CD4-positive, alpha-beta T cell (primary cell): ENCODE data around the gene HSD17B13. TPM values are rescaled to one million over a fixed set of nuclear protein-coding genes. Genes with fewer than 3 reads are reported as not detected.
"Not testable (repeated sequence)": the region's sequence is repeated elsewhere in the genome, so short reads cannot be mapped to it uniquely, and the experiment has no call there.

ENCODE experiments used
- ATAC-seq: fragments of 200-7000 bp; cut with Tn5 transposase; one replicate; pipeline ENCODE4 v1.10.0; 2022; ENCODE audit warnings: mild to moderate bottlenecking; ENCODE audit not compliant: poor library complexity
- CTCF ChIA-PET: fragments of 350-600 bp; sonication (Branson Sonifier 250); formaldehyde crosslinking; loops from one replicate; lab custom pipeline; 2021; ENCODE audit warnings: antibody characterized with exemption, inconsistent platforms; lab: Charles Lee
- POLR2A ChIA-PET: fragments of 350-600 bp; sonication (Branson Sonifier 250); formaldehyde crosslinking; loops from one replicate; lab custom pipeline; 2021; ENCODE audit warnings: antibody characterized with exemption, inconsistent platforms; lab: Charles Lee
- DNase-seq, 14 experiments: peaks; one replicate each; pipeline ENCODE4 v3.0.0-alpha.2; 2013 to 2020; ENCODE audit warnings: mixed read lengths in 2 of 14
- H3K27ac ChIP-seq, 2 donors: one replicate each; pipeline versions ENCODE4 v1.5.1 to v1.7.0; 2013; ENCODE audit warnings: low read length in 2 of 2, low read depth in 1 of 2, mild to moderate bottlenecking in 1 of 2
- H3K27me3 ChIP-seq, 2 experiments: 1 replicate in 1 of 2; 2 replicates in 1 of 2; pipeline versions ENCODE4 v1.6.1 to v1.7.0; 2013; ENCODE audit warnings: low read length in 2 of 2, control low read depth in 1 of 2, mild to moderate bottlenecking in 1 of 2, moderate library complexity in 1 of 2; ENCODE audit not compliant: insufficient read depth in 2 of 2, control insufficient read depth in 1 of 2
- H3K36me3 ChIP-seq: one replicate; pipeline ENCODE4 v1.6.1; 2013; ENCODE audit warnings: low read length, control low read depth; ENCODE audit not compliant: insufficient read depth
- H3K4me1 ChIP-seq: one replicate; pipeline ENCODE4 v1.6.1; 2013; ENCODE audit warnings: low read length, control low read depth; ENCODE audit not compliant: insufficient read depth
- H3K4me3 ChIP-seq: one replicate; pipeline ENCODE4 v1.5.1; 2013; ENCODE audit warnings: mild to moderate bottlenecking, low read length, moderate library complexity
- H3K9me3 ChIP-seq, 2 experiments: 1 replicate in 1 of 2; 2 replicates in 1 of 2; pipeline versions ENCODE4 v1.6.1 to v1.7.0; 2013; ENCODE audit warnings: low read length in 2 of 2, mild to moderate bottlenecking in 2 of 2, control low read depth in 1 of 2, moderate library complexity in 1 of 2; ENCODE audit not compliant: control insufficient read depth in 1 of 2, insufficient read depth in 1 of 2
- H3K27ac Mint-ChIP-seq: one replicate; pipeline ENCODE4 v1.8.0; 2020; ENCODE audit warnings: mixed read lengths
- H3K27me3 Mint-ChIP-seq: one replicate; pipeline ENCODE4 v1.8.0; 2021; ENCODE audit warnings: mixed read lengths
- H3K36me3 Mint-ChIP-seq: one replicate; pipeline ENCODE4 v1.8.0; 2021; ENCODE audit warnings: low read depth, mixed read lengths
- H3K4me1 Mint-ChIP-seq: one replicate; pipeline ENCODE4 v1.8.0; 2021; ENCODE audit warnings: low read depth, mixed read lengths
- H3K4me3 Mint-ChIP-seq: one replicate; pipeline ENCODE4 v1.8.0; 2020; ENCODE audit warnings: mild to moderate bottlenecking, mixed read lengths
- H3K9me3 Mint-ChIP-seq: one replicate; pipeline ENCODE4 v1.8.0; 2020; ENCODE audit warnings: mixed read lengths
- intact Hi-C, 2 experiments: fragments of 100-400 bp; cut with DNase I in 1 of 2; cut with micrococcal nuclease in 1 of 2; formaldehyde crosslinking; loops; one replicate each; pipeline versions ENCODE4 v1.15.1 to v1.9.0; 2023 to 2025; cut with DNase I, micrococcal nuclease
- total RNA-seq, 174 experiments: library from RNA in 2 of 174; stranded (reverse) in 2 of 174; gene quantifications; one replicate each; pipeline ENCODE4 v1.2.3 and lab custom pipeline; 2021 to 2026
- TF ChIP-seq, protein P1 (sequence below): fragments of 200-600 bp; IDR thresholded peaks from one replicate; pipeline ENCODE4 v1.8.0; 2022; ENCODE audit warnings: antibody characterized with exemption, mild to moderate bottlenecking

The HSD17B13 gene
- total RNA-seq, 2 experiments from 2014 or later = 0.17 to 0.27 TPM

DNA sequence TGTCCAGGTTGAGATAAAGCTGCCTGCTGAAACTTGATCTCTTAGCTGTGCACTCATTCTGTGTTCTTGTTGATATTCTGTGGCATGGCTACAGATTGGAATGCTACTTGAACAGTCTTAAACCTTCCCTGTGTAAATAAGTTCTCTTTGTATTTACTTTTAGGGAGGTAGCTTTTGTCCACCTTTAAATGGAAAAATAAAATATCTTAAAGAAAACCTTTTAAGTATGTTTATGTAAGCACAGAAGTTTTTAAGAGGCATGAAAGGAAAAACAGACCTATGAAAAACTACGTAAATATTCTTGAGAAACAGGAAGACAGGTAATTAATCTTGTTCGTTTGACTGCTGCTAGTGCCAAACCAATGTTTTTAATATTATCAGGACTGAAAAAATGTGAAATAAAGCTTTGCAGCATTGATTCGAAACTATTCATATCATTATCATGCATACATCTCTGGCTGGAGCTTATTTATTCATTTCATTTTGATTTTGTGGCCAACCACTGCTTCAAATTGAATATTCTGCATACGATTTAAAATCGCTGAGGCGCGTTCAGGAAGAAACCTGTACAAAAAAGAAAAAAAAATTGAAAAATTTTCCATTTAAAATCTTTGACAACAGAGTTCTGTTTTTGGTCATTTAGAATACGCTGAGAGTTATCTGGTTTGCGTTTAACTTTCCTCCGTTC lies 17.8 kb downstream of the HSD17B13 start:
- no peaks in the 10 kb centered on the region for H3K4me1 ChIP-seq
- H3K36me3 ChIP-seq = peaks cover 4% of the 10 kb centered on the region
- intact Hi-C loops = no loop called here
- H3K27me3 Mint-ChIP-seq = no peaks in the 10 kb centered on the region
- ChIA-PET POLR2A (interaction anchor here (0.7 kb wide), 1 partner anchor 175 kb away, joined by 4 read pairs; no protein-coding TSS in a partner anchor), CTCF (no interaction called here)
- DNase-seq (no peak), ATAC-seq (no peak)
- no peaks in the 10 kb centered on the region for H3K36me3 Mint-ChIP-seq
- H3K4me3 Mint-ChIP-seq = no peak overlapping the region
- H3K27ac ChIP-seq = no peak overlapping the region
- H3K4me3 ChIP-seq = no peak overlapping the region
- H3K4me1 Mint-ChIP-seq = peaks cover 3% of the 10 kb centered on the region
- TF ChIP-seq, protein P1, sequence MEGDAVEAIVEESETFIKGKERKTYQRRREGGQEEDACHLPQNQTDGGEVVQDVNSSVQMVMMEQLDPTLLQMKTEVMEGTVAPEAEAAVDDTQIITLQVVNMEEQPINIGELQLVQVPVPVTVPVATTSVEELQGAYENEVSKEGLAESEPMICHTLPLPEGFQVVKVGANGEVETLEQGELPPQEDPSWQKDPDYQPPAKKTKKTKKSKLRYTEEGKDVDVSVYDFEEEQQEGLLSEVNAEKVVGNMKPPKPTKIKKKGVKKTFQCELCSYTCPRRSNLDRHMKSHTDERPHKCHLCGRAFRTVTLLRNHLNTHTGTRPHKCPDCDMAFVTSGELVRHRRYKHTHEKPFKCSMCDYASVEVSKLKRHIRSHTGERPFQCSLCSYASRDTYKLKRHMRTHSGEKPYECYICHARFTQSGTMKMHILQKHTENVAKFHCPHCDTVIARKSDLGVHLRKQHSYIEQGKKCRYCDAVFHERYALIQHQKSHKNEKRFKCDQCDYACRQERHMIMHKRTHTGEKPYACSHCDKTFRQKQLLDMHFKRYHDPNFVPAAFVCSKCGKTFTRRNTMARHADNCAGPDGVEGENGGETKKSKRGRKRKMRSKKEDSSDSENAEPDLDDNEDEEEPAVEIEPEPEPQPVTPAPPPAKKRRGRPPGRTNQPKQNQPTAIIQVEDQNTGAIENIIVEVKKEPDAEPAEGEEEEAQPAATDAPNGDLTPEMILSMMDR = no peak
- H3K27me3 ChIP-seq = no peaks in the 10 kb centered on the region
- H3K9me3 ChIP-seq = no peaks in the 10 kb centered on the region
- H3K9me3 Mint-ChIP-seq = no peaks in the 10 kb centered on the region
- no peak overlapping the region for H3K27ac Mint-ChIP-seq

DNA sequence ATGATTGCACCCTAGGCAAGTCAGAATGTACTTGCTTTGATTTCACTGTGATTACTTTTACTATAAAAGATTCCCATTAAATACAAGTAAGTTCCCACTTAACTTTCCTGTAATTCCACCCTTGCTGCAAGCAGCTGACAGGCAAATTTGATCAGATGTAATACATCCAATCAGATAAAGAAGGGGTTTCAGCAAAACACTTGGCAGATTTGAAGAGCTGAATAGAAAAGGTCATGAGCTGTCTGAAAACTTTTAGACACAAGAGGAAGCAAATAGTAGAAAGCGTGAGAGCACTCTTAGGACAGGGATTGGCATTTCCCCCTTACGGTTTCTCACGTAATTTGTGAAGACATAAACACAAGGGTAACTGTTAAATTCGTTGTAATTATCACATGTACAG lies 22.8 kb downstream of the HSD17B13 start:
- Histone ChIP-seq H3K27ac (no peak overlapping the region), H3K4me1 (no peaks in the 10 kb centered on the region), H3K36me3 (no peaks in the 10 kb centered on the region), H3K4me3 (no peak overlapping the region), H3K9me3 (no peaks in the 10 kb centered on the region), H3K27me3 (no peaks in the 10 kb centered on the region)
- TF ChIP-seq, protein P1 = no peak
- intact Hi-C loops = no loop called here
- ChIA-PET CTCF (no interaction called here), POLR2A (no interaction called here)
- no peaks in the 10 kb centered on the region for H3K36me3 Mint-ChIP-seq
- no peak for ATAC-seq
- H3K27ac Mint-ChIP-seq = no peak overlapping the region
- DNase-seq = no peak
- H3K27me3 Mint-ChIP-seq = no peaks in the 10 kb centered on the region
- no peaks in the 10 kb centered on the region for H3K4me1 Mint-ChIP-seq
- H3K9me3 Mint-ChIP-seq = no peaks in the 10 kb centered on the region
- no peak overlapping the region for H3K4me3 Mint-ChIP-seq

DNA sequence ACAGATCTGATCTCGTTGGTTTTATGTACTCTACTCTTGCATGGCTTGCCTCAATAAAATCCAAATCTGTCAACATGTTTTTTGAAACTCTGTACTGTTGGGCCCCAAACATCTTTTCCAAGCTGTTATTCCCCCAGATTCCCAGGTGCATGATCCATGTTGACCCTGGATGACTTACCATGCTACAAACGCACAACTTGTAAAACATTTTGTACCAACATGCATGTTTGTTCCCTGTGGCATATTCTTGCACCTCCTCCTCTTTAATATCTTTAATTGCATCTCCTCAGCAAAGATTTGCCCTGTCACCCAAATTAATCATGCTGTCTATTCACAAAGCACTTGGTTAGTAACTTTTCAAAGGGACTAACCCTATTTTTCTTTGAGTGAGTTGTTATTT lies 24.3 kb downstream of the HSD17B13 start:
- Histone ChIP-seq H3K27me3 (no peaks in the 10 kb centered on the region), H3K4me1 (no peaks in the 10 kb centered on the region), H3K9me3 (no peaks in the 10 kb centered on the region), H3K36me3 (no peaks in the 10 kb centered on the region), H3K27ac (no peak overlapping the region), H3K4me3 (no peak overlapping the region)
- Mint-ChIP-seq H3K4me3 (no peak overlapping the region), H3K27me3 (no peaks in the 10 kb centered on the region), H3K9me3 (peaks cover 8% of the 10 kb centered on the region), H3K36me3 (no peaks in the 10 kb centered on the region), H3K4me1 (no peaks in the 10 kb centered on the region), H3K27ac (no peak overlapping the region)
- intact Hi-C loops = no loop called here
- no peak for DNase-seq
- ChIA-PET POLR2A (no interaction called here), CTCF (no interaction called here)
- TF ChIP-seq, protein P1 = no peak
- no peak for ATAC-seq

DNA sequence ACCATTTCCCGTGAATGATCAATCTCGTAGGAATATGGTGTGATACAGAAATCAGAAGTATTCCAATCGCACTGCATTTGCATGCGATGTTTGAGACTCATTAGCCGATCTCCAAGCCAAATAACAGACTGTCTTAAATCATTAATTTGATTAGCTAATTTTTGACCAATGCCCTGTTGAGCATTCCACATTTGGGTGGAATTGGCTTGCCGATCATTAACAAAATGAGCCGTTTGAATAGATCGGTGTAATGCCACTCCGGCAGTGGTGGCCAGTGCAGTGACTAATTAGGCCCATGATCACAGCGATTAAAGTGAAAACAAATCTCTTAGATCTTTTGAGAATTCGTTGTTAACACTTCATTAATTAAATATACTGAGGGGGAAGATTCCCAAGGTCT lies 27.8 kb downstream of the HSD17B13 start:
- H3K27me3 Mint-ChIP-seq, H3K4me1 Mint-ChIP-seq, H3K9me3 ChIP-seq, POLR2A ChIA-PET, ATAC-seq, H3K9me3 Mint-ChIP-seq, H3K27ac ChIP-seq, CTCF ChIA-PET, H3K4me3 Mint-ChIP-seq, intact Hi-C loops, DNase-seq, H3K36me3 Mint-ChIP-seq, H3K27me3 ChIP-seq, H3K4me1 ChIP-seq, H3K4me3 ChIP-seq, H3K36me3 ChIP-seq, H3K27ac Mint-ChIP-seq: not testable (repeated sequence)

DNA sequence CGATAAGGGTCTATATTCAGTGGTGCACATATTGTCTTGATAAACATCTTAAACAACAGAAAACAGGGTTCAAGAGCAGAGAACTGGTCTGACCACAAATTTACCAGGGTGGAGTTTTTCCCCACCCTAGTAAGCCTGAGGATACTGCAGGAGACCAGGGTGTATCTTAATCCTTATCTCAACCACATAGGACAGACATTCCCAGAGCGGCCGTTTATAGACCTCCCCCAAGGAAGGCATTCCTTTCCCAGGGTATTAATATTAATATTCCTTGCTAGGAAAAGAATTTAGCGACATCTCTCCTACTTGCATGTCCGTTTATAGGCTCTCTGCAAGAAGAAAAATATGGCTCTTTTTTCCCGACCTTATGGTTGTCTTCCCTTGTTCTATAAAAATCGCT lies 28.8 kb downstream of the HSD17B13 start:
- H3K27me3 Mint-ChIP-seq, H3K4me3 ChIP-seq, H3K4me1 ChIP-seq, H3K27ac Mint-ChIP-seq, H3K4me3 Mint-ChIP-seq, H3K9me3 ChIP-seq, H3K9me3 Mint-ChIP-seq, H3K4me1 Mint-ChIP-seq, DNase-seq, H3K36me3 Mint-ChIP-seq, intact Hi-C loops, POLR2A ChIA-PET, H3K27me3 ChIP-seq, H3K36me3 ChIP-seq, H3K27ac ChIP-seq, CTCF ChIA-PET, ATAC-seq: not testable (repeated sequence)
